Iris pigment epithelial cell (primary cell): ENCODE measurements around the gene ZBTB47.

Experiments used
- DNase-seq: peaks from one replicate; pipeline ENCODE4 v3.0.0-alpha.2; 2011; ENCODE audit warnings: low read depth

The ZBTB47 gene

DNA sequence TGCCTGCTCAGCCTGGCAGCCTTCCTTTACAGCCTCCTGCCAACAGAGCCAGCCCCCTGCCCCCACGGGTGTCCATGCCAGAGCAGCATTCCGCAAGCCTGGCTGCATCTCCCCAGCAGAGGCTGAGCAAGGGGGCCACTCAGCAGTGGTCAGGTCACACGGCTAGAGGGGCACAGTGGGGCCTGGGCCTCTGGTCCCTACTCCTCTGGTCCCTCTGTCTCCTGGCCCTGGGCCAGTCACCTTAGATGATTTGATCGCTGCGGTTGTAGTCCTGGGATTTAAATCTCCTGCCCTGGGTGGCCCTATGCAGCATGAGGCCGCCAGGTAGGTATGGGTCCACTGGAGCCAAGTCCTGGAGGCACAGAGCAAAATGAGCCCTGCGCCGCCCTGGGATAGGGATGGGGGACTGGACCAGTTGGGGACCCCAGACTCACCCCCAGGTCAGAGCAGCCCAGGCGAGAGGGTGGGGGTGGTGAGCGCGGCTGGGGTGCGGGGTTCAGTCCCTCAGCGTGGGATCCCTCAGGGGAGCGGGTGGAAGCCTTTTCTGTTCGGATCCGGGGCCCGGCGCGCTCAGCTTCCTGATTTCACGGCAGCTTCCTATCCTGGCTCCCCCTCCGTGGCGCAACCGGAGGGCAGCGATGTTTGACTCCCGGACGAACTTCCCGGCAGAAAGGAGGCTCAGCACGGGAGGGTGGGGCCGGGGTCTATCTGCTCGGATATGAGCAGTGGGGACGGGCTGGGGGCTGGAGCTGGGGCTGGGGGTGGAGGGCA lies at the start of gene ZBTB47:
Gene ZBTB47 (plus strand): TSS at position 138 of the 771 bp plus-strand sequence. CDS start 4,659 bp downstream, outside the sequence.
- DNase-seq: peak; percentile 41

GRCh38 chr3:42605546-42606173 lies 47.8 kb upstream of the ZBTB47 start:
- peak; percentile 41 for DNase-seq

- peak; percentile 75 for DNase-seq
Observed at GRCh38 chr3:42608581-42608980, 44.9 kb upstream of the ZBTB47 start.

GRCh38 chr3:42610976-42611375 lies 42.5 kb upstream of the ZBTB47 start:
- DNase-seq: peak; percentile 22

DNA sequence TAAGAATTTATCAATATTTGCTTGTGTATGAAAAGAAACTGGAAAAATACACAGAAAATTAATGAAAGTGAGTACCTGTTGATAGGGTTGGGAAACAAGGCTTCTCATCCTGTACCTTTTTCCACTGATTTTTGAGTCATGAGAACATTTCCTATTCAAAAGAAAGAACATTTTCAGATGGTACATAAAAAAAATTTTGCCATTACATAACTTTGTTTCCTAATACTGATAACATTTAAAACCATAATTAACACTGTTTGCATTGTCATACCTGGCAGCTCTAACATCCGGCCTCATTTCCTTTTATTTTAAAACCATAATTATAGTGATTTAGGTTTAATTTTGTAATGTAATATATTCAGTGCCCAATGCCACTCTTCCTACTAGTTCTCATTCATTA lies 41.3 kb upstream of the ZBTB47 start:
- no peak for DNase-seq

- DNase-seq: no peak
Observed at GRCh38 chr3:42612928-42613327, 40.6 kb upstream of the ZBTB47 start.

- DNase-seq: no peak
Observed at GRCh38 chr3:42613462-42613861, 40.0 kb upstream of the ZBTB47 start.

DNA sequence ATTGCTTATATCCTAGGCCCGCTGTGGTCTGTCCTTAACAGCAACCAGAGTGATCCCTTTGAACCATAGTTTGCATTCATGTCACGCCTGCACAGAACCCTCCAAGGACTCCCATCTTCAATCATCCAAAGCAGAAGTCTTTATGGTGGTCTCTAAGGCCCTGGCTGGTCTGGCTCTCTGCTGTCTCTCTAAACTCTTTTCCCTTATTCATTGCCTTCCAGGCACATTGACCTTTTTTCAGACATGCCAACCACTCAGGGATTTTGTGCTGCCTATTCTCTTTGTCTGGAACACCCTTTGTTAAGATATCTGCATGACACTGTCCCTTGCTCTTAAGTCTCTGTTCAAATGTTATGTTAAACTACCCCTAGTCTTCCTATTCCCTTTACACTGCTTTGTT lies 21.9 kb upstream of the ZBTB47 start:
- no peak for DNase-seq

- peak; percentile 88 for DNase-seq
Observed at GRCh38 chr3:42632146-42632545, 21.4 kb upstream of the ZBTB47 start.

- DNase-seq: peak; percentile 72
Observed at GRCh38 chr3:42633544-42633943, 20.0 kb upstream of the ZBTB47 start.

DNA sequence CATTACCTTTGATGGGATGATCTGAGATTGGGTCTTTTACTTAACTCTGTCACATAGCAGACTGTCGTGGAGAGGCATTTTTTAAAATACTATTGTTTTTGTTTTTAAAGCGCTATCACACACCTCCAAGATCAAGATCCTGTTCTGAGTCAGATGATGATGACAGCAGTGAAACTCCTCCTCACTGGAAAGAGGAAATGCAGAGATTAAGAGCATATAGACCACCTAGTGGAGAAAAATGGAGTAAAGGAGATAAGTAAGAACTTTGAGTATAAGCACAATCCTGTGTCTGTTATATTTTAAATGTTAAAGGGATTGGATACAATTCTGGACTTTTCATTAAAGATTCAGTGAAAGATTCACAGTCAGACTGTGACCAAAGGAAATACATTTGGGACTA lies 18.4 kb upstream of the ZBTB47 start:
- peak; percentile 77 for DNase-seq

- DNase-seq: no peak
Observed at GRCh38 chr3:42637001-42637400, 16.5 kb upstream of the ZBTB47 start.

- DNase-seq: no peak
Observed at GRCh38 chr3:42638339-42638842, 15.1 kb upstream of the ZBTB47 start.

DNA sequence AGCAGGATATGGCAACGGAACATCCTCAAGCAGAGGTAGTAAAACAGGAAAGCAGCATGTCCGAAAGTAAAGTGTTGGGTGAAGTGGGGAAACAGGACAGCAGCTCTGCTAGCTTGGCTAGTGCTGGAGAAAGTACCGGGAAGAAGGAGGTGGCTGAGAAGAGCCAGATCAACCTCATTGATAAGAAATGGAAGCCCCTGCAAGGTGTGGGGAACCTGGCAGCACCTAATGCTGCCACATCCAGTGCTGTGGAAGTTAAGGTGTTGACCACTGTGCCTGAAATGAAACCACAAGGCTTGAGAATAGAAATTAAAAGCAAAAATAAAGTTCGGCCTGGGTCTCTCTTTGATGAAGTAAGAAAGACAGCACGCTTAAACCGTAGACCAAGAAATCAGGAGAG lies 14.3 kb upstream of the ZBTB47 start:
- DNase-seq: no peak

- no peak for DNase-seq
Observed at GRCh38 chr3:42640129-42640528, 13.4 kb upstream of the ZBTB47 start.

- DNase-seq: no peak
Observed at GRCh38 chr3:42640771-42641370, 12.6 kb upstream of the ZBTB47 start.

DNA sequence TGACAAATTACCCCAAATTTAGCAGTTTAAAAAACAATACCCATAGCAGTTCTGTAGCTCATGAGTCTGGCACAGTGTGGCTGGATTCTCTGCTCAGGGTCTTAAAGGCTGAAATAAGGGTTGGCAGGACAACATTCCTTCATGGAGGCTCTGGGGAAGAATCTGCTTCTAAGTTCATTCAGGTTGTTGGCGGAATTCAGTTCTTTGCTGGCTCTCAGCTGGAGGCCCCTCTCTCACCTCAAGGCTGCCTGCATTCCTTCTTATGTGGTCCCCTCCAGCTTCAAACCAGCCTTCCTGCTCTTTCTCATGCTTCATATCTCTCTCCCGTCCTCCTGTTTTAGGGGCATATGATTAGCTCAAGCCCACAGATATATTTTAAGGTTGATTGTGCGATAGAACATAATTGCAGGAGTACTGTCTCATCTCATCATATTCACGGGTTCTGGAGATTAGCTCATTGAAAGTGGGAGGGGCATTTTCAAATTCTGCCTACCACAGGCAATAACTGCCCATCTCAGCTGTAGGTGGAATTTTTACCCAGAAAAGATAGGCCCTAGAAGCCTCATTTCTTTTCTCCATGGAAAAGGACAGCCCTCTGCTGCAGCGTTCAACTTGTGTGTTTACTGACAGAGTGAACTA lies 5.6 kb upstream of the ZBTB47 start:
- no peak for DNase-seq

DNA sequence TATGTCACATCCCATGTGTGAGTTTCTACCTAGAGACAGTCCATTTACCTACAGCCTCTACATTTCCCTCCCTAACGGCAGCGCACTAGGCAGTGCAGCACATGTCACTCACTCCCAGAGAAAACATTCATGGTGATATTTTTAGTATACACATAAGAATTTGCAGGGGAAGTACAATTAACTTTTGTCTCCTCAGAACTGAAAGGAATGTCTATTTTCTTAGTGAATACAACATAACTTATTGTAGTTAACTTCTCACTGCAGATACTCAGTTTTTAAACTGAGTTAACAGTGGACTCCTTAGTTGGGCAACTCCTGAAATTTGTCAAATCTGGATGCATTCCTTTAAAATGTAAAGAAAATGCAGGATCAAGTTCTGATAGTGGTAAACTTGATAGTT lies 4.5 kb upstream of the ZBTB47 start:
- DNase-seq: no peak

DNA sequence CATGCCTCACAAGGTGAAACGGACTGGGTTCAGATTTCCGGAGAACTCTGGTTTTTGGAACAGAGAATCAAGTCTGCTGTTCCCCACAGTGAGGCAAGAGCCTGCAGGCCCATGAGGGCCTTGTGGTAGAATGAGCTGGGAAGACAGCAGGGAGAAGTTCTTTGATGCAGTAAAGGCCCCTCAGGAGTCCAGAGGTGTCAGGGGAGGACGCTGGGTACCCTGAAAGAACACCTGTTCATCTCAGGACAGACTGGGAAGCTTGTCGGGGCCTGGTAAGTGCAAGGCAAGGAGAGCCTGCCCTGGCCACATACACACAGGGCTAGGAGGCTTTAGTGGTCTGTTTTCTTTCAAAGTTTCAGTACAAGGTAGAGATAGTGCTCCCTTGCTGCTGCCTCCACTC lies 3.7 kb upstream of the ZBTB47 start:
- DNase-seq: no peak

- DNase-seq: peak; percentile 64
Observed at GRCh38 chr3:42651248-42652091, 2.0 kb upstream of the ZBTB47 start.

GRCh38 chr3:42652251-42652610 lies 1.3 kb upstream of the ZBTB47 start:
- no peak for DNase-seq
